ENCODE data around the gene DNAH3.
"Not testable (repeated sequence)": the region's sequence is repeated elsewhere in the genome, so short reads cannot be mapped to it uniquely, and the experiment has no call there.

DNAH3 gene

GRCh38 chr16:21088646-21089538, 61.8 kb downstream of the DNAH3 start:
- Mint-ChIP-seq H3K4me1 (no peaks in the 10 kb centered on the region), H3K36me3 (no peaks in the 10 kb centered on the region), H3K4me3 (no peak overlapping the region), H3K27me3 (peaks cover 14% of the 10 kb centered on the region), H3K9me3 (no peaks in the 10 kb centered on the region), H3K27ac (no peak overlapping the region)
- DNase-seq: no peak
- CTCF ChIA-PET: no interaction called here

- peaks cover 18% of the 10 kb centered on the region for H3K27me3 Mint-ChIP-seq
- H3K9me3 Mint-ChIP-seq: no peaks in the 10 kb centered on the region
- no peak overlapping the region for H3K27ac Mint-ChIP-seq
- DNase-seq: no peak
- H3K4me3 Mint-ChIP-seq: no peak overlapping the region
- CTCF ChIA-PET: no interaction called here
- H3K36me3 Mint-ChIP-seq: no peaks in the 10 kb centered on the region
- no peaks in the 10 kb centered on the region for H3K4me1 Mint-ChIP-seq
These were observed 62.5 kb downstream of the DNAH3 start for GRCh38 chr16:21088143-21088542.

- Mint-ChIP-seq H3K27me3 (peaks cover 10% of the 10 kb centered on the region), H3K4me3 (no peak overlapping the region)
These were observed 65.9 kb downstream of the DNAH3 start for GRCh38 chr16:21084631-21085225.

GRCh38 chr16:21083729-21084268, 66.8 kb downstream of the DNAH3 start:
- H3K9me3 Mint-ChIP-seq: no peaks in the 10 kb centered on the region
- CTCF ChIA-PET: interaction anchor here (0.7 to 3.3 kb wide), 9 partner anchors 10 to 319 kb away, joined by 3 to 30 read pairs (median 4); no protein-coding TSS in a partner anchor
- H3K4me3 Mint-ChIP-seq: no peak overlapping the region
- H3K27me3 Mint-ChIP-seq: peaks cover 10% of the 10 kb centered on the region
- no peaks in the 10 kb centered on the region for H3K36me3 Mint-ChIP-seq
- H3K4me1 Mint-ChIP-seq: no peaks in the 10 kb centered on the region
- no peak overlapping the region for H3K27ac Mint-ChIP-seq
- DNase-seq: peak; percentile 72

More at GRCh38 chr16:21084631-21085225, 65.9 kb downstream of the DNAH3 start:
- H3K36me3 Mint-ChIP-seq: no peaks in the 10 kb centered on the region
- CTCF ChIA-PET: interaction anchor here (0.7 to 3.3 kb wide), 9 partner anchors 11 to 320 kb away, joined by 3 to 30 read pairs (median 4); no protein-coding TSS in a partner anchor
- H3K27ac Mint-ChIP-seq: no peak overlapping the region
- no peaks in the 10 kb centered on the region for H3K9me3 Mint-ChIP-seq
- no peaks in the 10 kb centered on the region for H3K4me1 Mint-ChIP-seq
- no peak for DNase-seq

- no peak for DNase-seq
- Mint-ChIP-seq H3K4me1 (no peaks in the 10 kb centered on the region), H3K36me3 (no peaks in the 10 kb centered on the region), H3K9me3 (no peaks in the 10 kb centered on the region), H3K27ac (no peak overlapping the region), H3K4me3 (no peak overlapping the region), H3K27me3 (peaks cover 10% of the 10 kb centered on the region)
- CTCF ChIA-PET: interaction anchor here (1.1 to 3.3 kb wide), 2 partner anchors 16 to 232 kb away, joined by 3 to 27 read pairs; no protein-coding TSS in a partner anchor
These were observed 69.3 kb downstream of the DNAH3 start for GRCh38 chr16:21081329-21081728.

- CTCF ChIA-PET: interaction anchor here (1.2 kb wide), 1 partner anchor 228 kb away, joined by 6 read pairs; no protein-coding TSS in a partner anchor
- no peak overlapping the region for H3K4me3 Mint-ChIP-seq
- no peaks in the 10 kb centered on the region for H3K36me3 Mint-ChIP-seq
- no peaks in the 10 kb centered on the region for H3K4me1 Mint-ChIP-seq
- no peak overlapping the region for H3K27ac Mint-ChIP-seq
- H3K27me3 Mint-ChIP-seq: peaks cover under 1% of the 10 kb centered on the region
- DNase-seq: no peak
- no peaks in the 10 kb centered on the region for H3K9me3 Mint-ChIP-seq
These were observed 72.1 kb downstream of the DNAH3 start for GRCh38 chr16:21078563-21078962.

GRCh38 chr16:21076186-21076883, 74.3 kb downstream of the DNAH3 start:
- H3K27ac Mint-ChIP-seq: no peak overlapping the region
- no peak for DNase-seq
- H3K4me3 Mint-ChIP-seq: no peak overlapping the region
- H3K27me3 Mint-ChIP-seq: no peaks in the 10 kb centered on the region
- no peaks in the 10 kb centered on the region for H3K36me3 Mint-ChIP-seq
- CTCF ChIA-PET: no interaction called here
- H3K9me3 Mint-ChIP-seq: no peaks in the 10 kb centered on the region
- H3K4me1 Mint-ChIP-seq: no peaks in the 10 kb centered on the region

GRCh38 chr16:21075252-21075651, 75.4 kb downstream of the DNAH3 start:
- CTCF ChIA-PET: no interaction called here
- H3K27ac Mint-ChIP-seq: no peak overlapping the region

GRCh38 chr16:21072976-21073375, 77.7 kb downstream of the DNAH3 start:
- Mint-ChIP-seq H3K4me1 (no peaks in the 10 kb centered on the region), H3K27me3 (no peaks in the 10 kb centered on the region), H3K9me3 (no peaks in the 10 kb centered on the region), H3K36me3 (no peaks in the 10 kb centered on the region), H3K27ac (no peak overlapping the region), H3K4me3 (no peak overlapping the region)
- CTCF ChIA-PET: interaction anchor here (1.3 kb wide), 1 partner anchor 12 kb away, joined by 3 read pairs; no protein-coding TSS in a partner anchor
- no peak for DNase-seq

More at GRCh38 chr16:21075252-21075651, 75.4 kb downstream of the DNAH3 start:
- DNase-seq: no peak
- H3K9me3 Mint-ChIP-seq: no peaks in the 10 kb centered on the region
- no peaks in the 10 kb centered on the region for H3K4me1 Mint-ChIP-seq
- no peak overlapping the region for H3K4me3 Mint-ChIP-seq
- H3K27me3 Mint-ChIP-seq: no peaks in the 10 kb centered on the region
- H3K36me3 Mint-ChIP-seq: no peaks in the 10 kb centered on the region

- Mint-ChIP-seq H3K4me1 (no peaks in the 10 kb centered on the region), H3K4me3 (no peak overlapping the region), H3K9me3 (no peaks in the 10 kb centered on the region), H3K36me3 (no peaks in the 10 kb centered on the region), H3K27ac (no peak overlapping the region), H3K27me3 (no peaks in the 10 kb centered on the region)
- CTCF ChIA-PET: interaction anchor here (1.0 kb wide), 1 partner anchor 208 kb away, joined by 3 read pairs; no protein-coding TSS in a partner anchor
- no peak for DNase-seq
These were observed 78.9 kb downstream of the DNAH3 start for GRCh38 chr16:21071741-21072140.

GRCh38 chr16:21070564-21070963, 80.1 kb downstream of the DNAH3 start:
- no peaks in the 10 kb centered on the region for H3K9me3 Mint-ChIP-seq
- no peaks in the 10 kb centered on the region for H3K4me1 Mint-ChIP-seq
- H3K36me3 Mint-ChIP-seq: no peaks in the 10 kb centered on the region
- H3K4me3 Mint-ChIP-seq: no peak overlapping the region
- H3K27me3 Mint-ChIP-seq: no peaks in the 10 kb centered on the region
- DNase-seq: no peak
- no peak overlapping the region for H3K27ac Mint-ChIP-seq
- CTCF ChIA-PET: interaction anchor here (1.5 kb wide), 1 partner anchor 223 kb away, joined by 3 read pairs; no protein-coding TSS in a partner anchor

- no peak for DNase-seq
- Mint-ChIP-seq H3K4me3 (no peak overlapping the region), H3K9me3 (no peaks in the 10 kb centered on the region), H3K4me1 (no peaks in the 10 kb centered on the region), H3K27me3 (no peaks in the 10 kb centered on the region), H3K27ac (no peak overlapping the region), H3K36me3 (no peaks in the 10 kb centered on the region)
- CTCF ChIA-PET: interaction anchor here (1.5 kb wide), 1 partner anchor 223 kb away, joined by 3 read pairs; no protein-coding TSS in a partner anchor
These were observed 80.7 kb downstream of the DNAH3 start for GRCh38 chr16:21069986-21070385.

- Mint-ChIP-seq H3K36me3 (no peaks in the 10 kb centered on the region), H3K4me3 (no peak overlapping the region), H3K4me1 (no peaks in the 10 kb centered on the region), H3K27me3 (peaks cover 17% of the 10 kb centered on the region), H3K9me3 (no peaks in the 10 kb centered on the region), H3K27ac (no peak overlapping the region)
- CTCF ChIA-PET: no interaction called here
- DNase-seq: no peak
These were observed 86.4 kb downstream of the DNAH3 start for GRCh38 chr16:21064203-21064602.

- peaks cover 17% of the 10 kb centered on the region for H3K27me3 Mint-ChIP-seq
- H3K36me3 Mint-ChIP-seq, CTCF ChIA-PET, H3K27ac Mint-ChIP-seq, H3K4me3 Mint-ChIP-seq, H3K4me1 Mint-ChIP-seq, DNase-seq, H3K9me3 Mint-ChIP-seq: not testable (repeated sequence)
These were observed 87.3 kb downstream of the DNAH3 start for GRCh38 chr16:21063314-21063713.
